NB4 (cell line): ENCODE measurements around the gene MLANA.

Experiments used
- CTCF ChIP-seq: IDR thresholded peaks from one replicate; pipeline ENCODE4 v1.5.1; 2012; ENCODE audit warnings: low read depth, low read length
- MYC ChIP-seq: IDR thresholded peaks from 2 replicates; pipeline ENCODE4 v1.6.1; 2011; ENCODE audit warnings: low read depth, low read length
- POLR2A ChIP-seq: IDR thresholded peaks from 2 replicates; pipeline ENCODE4 v1.6.1; 2011; ENCODE audit warnings: mild to moderate bottlenecking; ENCODE audit not compliant: insufficient read length; ENCODE audit errors: extremely low read depth

- TF ChIP-seq MYC = no peak
- TF ChIP-seq CTCF = no peak
- no peak for TF ChIP-seq POLR2A
These were observed 27.8 kb downstream of the MLANA start for GRCh38 chr9:5918460-5918859.
